Osteoblast (primary cell): ENCODE data around the gene C19orf44. TPM values are rescaled to one million over a fixed set of nuclear protein-coding genes. Genes with fewer than 3 reads are reported as not detected.
A peak's percentile ranks its signal among the peaks of the same experiment; 100 is the strongest.

ENCODE experiments used
- DNase-seq: peaks from one replicate; pipeline ENCODE4 v3.0.0; 2011; ENCODE audit warnings: low spot score, mixed read lengths; ENCODE audit not compliant: insufficient read length; ENCODE audit errors: missing footprints
- H2AFZ ChIP-seq: 2 replicates; pipeline ENCODE4 v1.6.0; 2011; ENCODE audit warnings: mild to moderate bottlenecking, low read length
- H3K27ac ChIP-seq: 2 replicates; pipeline ENCODE4 v1.5.1; 2011; ENCODE audit warnings: mild to moderate bottlenecking, low read depth, low read length, moderate library complexity
- H3K27me3 ChIP-seq: 2 replicates; pipeline ENCODE4 v1.6.0; 2012; ENCODE audit warnings: mild to moderate bottlenecking, control low read depth, inconsistent platforms, low read length, moderate library complexity; ENCODE audit not compliant: insufficient read depth
- H3K36me3 ChIP-seq: 2 replicates; pipeline ENCODE4 v1.5.1; 2011; ENCODE audit warnings: mild to moderate bottlenecking, low read length, control low read depth, moderate library complexity; ENCODE audit not compliant: insufficient read depth
- H3K4me1 ChIP-seq: 2 replicates; pipeline ENCODE4 v1.5.1; 2011; ENCODE audit warnings: mild to moderate bottlenecking, low read length, control low read depth, moderate library complexity; ENCODE audit not compliant: insufficient read depth
- H3K4me2 ChIP-seq: 2 replicates; pipeline ENCODE4 v1.6.0; 2011; ENCODE audit warnings: mild to moderate bottlenecking, low read length; ENCODE audit not compliant: insufficient read depth
- H3K4me3 ChIP-seq: fragments of 200-600 bp; sonication (generic); 3 replicates; pipeline ENCODE4 v1.5.1; 2012; ENCODE audit warnings: mild to moderate bottlenecking, low read length, inconsistent platforms; ENCODE audit not compliant: insufficient read depth
- H3K79me2 ChIP-seq: 2 replicates; pipeline ENCODE4 v1.6.0; 2012; ENCODE audit warnings: mild to moderate bottlenecking, low read length, control low read depth, inconsistent platforms; ENCODE audit not compliant: insufficient read depth
- H3K9me3 ChIP-seq: 2 replicates; pipeline ENCODE4 v1.5.1; 2011; ENCODE audit warnings: low read depth, low read length, control low read depth
- H4K20me1 ChIP-seq: 2 replicates; pipeline ENCODE4 v1.6.0; 2012; ENCODE audit warnings: mild to moderate bottlenecking, low read length, control low read depth; ENCODE audit not compliant: insufficient read depth
- CTCF ChIP-seq: IDR thresholded peaks from 2 replicates; pipeline ENCODE4 v1.5.1; 2011; ENCODE audit warnings: mild to moderate bottlenecking, low read depth, low read length, moderate library complexity; ENCODE audit errors: extremely low read depth
- total RNA-seq: library from RNA; depleted of rRNA; stranded (reverse); fragments of >200 nt; gene quantifications from 2 replicates; pipeline ENCODE4 v1.2.3, GENCODE V29; 2012

The C19orf44 gene
- total RNA-seq, 1 donor, result 7.2 TPM

- H3K4me2 ChIP-seq, result no peak overlapping the region
- no peak overlapping the region for H2AFZ ChIP-seq
- peaks cover 9% of the 10 kb centered on the region for H3K4me1 ChIP-seq
- no peaks in the 10 kb centered on the region for H3K36me3 ChIP-seq
- H3K79me2 ChIP-seq, result peaks cover 36% of the 10 kb centered on the region
- peaks cover 22% of the 10 kb centered on the region for H4K20me1 ChIP-seq
- DNase-seq, result no peak
- no peak overlapping the region for H3K4me3 ChIP-seq
- H3K9me3 ChIP-seq, result no peaks in the 10 kb centered on the region
- no peaks in the 10 kb centered on the region for H3K27me3 ChIP-seq
- no peak for TF ChIP-seq CTCF
- no peak overlapping the region for H3K27ac ChIP-seq
These were observed 23.2 kb upstream of the C19orf44 start for GRCh38 chr19:16472992-16473391.

DNA sequence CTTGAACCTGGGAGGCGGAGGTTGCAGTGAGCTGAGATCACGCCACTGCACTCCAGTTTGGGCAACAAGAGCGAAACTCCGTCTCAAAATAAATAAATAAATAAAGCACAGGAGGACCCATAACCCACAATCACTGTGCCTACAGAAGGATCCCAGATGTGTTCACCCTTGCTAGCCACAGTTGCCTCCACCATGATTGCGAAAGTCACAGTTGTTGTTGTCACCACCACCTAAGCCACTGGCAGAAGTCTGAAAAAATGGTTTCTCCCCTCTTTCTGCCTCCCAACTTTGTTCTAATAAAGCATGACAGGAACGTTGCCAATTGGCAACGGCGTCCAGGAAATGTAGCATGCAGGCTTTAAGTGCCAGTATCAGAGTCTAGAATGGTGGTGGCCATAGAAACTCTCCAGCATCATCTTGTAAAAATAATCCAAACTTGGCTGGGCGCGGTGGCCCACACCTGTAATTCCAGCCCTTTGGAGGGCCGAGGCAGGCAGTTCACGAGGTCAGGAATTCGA, 22.3 kb upstream of the C19orf44 start:
- Histone ChIP-seq H3K4me1 (peaks cover 9% of the 10 kb centered on the region), H3K36me3 (no peaks in the 10 kb centered on the region), H3K27ac (no peak overlapping the region), H3K4me3 (no peak overlapping the region), H4K20me1 (peaks cover 19% of the 10 kb centered on the region), H2AFZ (no peak overlapping the region), H3K27me3 (no peaks in the 10 kb centered on the region), H3K9me3 (no peaks in the 10 kb centered on the region), H3K4me2 (no peak overlapping the region), H3K79me2 (peaks cover 26% of the 10 kb centered on the region)
- TF ChIP-seq CTCF, result no peak
- DNase-seq, result no peak

DNA sequence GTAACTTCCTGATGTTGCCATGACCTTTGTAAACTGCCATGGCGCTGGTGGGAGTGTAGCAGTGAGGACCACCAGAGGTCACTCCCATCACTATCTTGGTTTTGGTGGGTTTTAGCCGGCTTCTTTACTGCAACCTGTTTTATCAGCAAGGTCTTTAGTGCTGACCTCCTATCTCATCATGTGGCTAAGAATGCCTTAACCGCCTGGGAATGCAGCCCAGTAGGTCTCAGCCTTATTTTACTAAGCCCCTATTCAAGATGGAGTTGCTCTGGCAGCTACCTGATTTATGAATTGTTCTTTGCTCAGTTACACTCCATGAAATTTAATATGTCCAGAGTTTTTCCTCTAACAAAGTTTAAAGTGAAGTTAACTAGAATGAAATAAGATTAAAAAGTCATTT, 19.8 kb upstream of the C19orf44 start:
- peak; percentile 18 for DNase-seq

DNA sequence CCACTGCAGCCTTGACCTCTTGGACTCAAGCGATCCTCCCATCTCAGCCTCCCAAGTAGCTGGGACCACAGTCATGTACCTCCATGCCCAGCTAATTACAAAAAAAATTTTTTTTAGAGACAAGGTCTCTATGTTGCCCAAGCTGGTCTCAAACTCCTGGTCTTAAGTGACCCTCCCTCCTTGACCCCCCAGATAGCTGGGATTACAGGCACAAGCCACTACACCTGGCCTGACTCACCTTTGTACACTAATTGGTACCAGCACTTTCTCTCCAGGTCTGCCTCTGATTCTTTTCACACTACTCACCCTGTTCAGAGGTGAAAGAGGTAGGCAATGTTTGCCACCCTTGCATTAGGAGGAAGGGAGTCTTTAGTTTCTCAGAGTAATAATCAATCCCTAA, 18.9 kb upstream of the C19orf44 start:
- H3K9me3 ChIP-seq, result no peaks in the 10 kb centered on the region
- H4K20me1 ChIP-seq, result no peaks in the 10 kb centered on the region
- no peak overlapping the region for H3K27ac ChIP-seq
- H3K4me2 ChIP-seq, result no peak overlapping the region
- H3K79me2 ChIP-seq, result no peaks in the 10 kb centered on the region
- no peaks in the 10 kb centered on the region for H3K4me1 ChIP-seq
- H3K4me3 ChIP-seq, result no peak overlapping the region
- H2AFZ ChIP-seq, result no peak overlapping the region
- no peaks in the 10 kb centered on the region for H3K36me3 ChIP-seq
- no peak for DNase-seq
- no peak for TF ChIP-seq CTCF
- no peaks in the 10 kb centered on the region for H3K27me3 ChIP-seq

More for the DNA sequence above, 19.8 kb upstream of the C19orf44 start:
- Histone ChIP-seq H3K9me3 (no peaks in the 10 kb centered on the region), H3K79me2 (peaks cover 2% of the 10 kb centered on the region), H2AFZ (no peak overlapping the region), H4K20me1 (no peaks in the 10 kb centered on the region), H3K27ac (no peak overlapping the region), H3K27me3 (no peaks in the 10 kb centered on the region), H3K4me3 (no peak overlapping the region), H3K4me2 (no peak overlapping the region), H3K36me3 (no peaks in the 10 kb centered on the region), H3K4me1 (no peaks in the 10 kb centered on the region)
- TF ChIP-seq CTCF, result no peak
